SK-N-DZ (cell line): ENCODE data around the gene BCL2.

Source experiments
- DNase-seq: peaks from one replicate; pipeline ENCODE4 v3.0.0-alpha.2; 2015; ENCODE audit warnings: low spot score
- small RNA-seq, 2 experiments: library from RNA; depleted of rRNA; stranded (forward); fragments of <200 nt; gene quantifications; one replicate each; pipeline ENCODE3, GENCODE V24; 2014

The BCL2 gene

GRCh38 chr18:63091671-63092364, 227.8 kb downstream of the BCL2 start:
- DNase-seq = no peak

GRCh38 chr18:63090334-63090733, 229.2 kb downstream of the BCL2 start:
- DNase-seq = peak; percentile 96

- DNase-seq = no peak
Observed at GRCh38 chr18:63089041-63089440, 230.5 kb downstream of the BCL2 start.

GRCh38 chr18:63088262-63088661, 231.3 kb downstream of the BCL2 start:
- DNase-seq = no peak

- peak; percentile 55 for DNase-seq
Observed at GRCh38 chr18:63087421-63088230, 231.9 kb downstream of the BCL2 start.

GRCh38 chr18:63085611-63086010, 234.0 kb downstream of the BCL2 start:
- DNase-seq = no peak

- DNase-seq = no peak
Observed at GRCh38 chr18:63084219-63084618, 235.3 kb downstream of the BCL2 start.

- DNase-seq = no peak
Observed at GRCh38 chr18:63083555-63083954, 236.0 kb downstream of the BCL2 start.

GRCh38 chr18:63083020-63083531, 236.5 kb downstream of the BCL2 start:
- DNase-seq = no peak

GRCh38 chr18:63082366-63083019, 237.1 kb downstream of the BCL2 start:
- peak; percentile 52 for DNase-seq

GRCh38 chr18:63079114-63079513, 240.5 kb downstream of the BCL2 start:
- DNase-seq = no peak

GRCh38 chr18:63078471-63078870, 241.1 kb downstream of the BCL2 start:
- DNase-seq = no peak

GRCh38 chr18:63074981-63075404, 244.6 kb downstream of the BCL2 start:
- no peak for DNase-seq

GRCh38 chr18:63073481-63073880, 246.1 kb downstream of the BCL2 start:
- no peak for DNase-seq

Small RNA genes within 50 kb of the gene (small RNA-seq; reads per million reads assigned to genes)
- 0 reads per million in 2 experiments for gene AC022726.1
